ENCODE measurements around the gene PEAR1.

- TF ChIP-seq POU2F2 (IDR thresholded peaks at IDR 0.05; ENCODE audit: low read depth, low read length), result no peak
- no peak for TF ChIP-seq POLR2A (IDR thresholded peaks at IDR 0.05; ENCODE audit: low read depth, low read length)
- TF ChIP-seq POLR2AphosphoS5 (IDR thresholded peaks at IDR 0.05; ENCODE audit: low read depth, low read length), result no peak
Observed at GRCh38 chr1:156924478-156925153, 31.1 kb downstream of the PEAR1 start.
